Pancreas (tissue), 10 donors: ENCODE data around the gene IFT22. TPM values are rescaled to one million over a fixed set of nuclear protein-coding genes. Genes with fewer than 3 reads are reported as not detected.
"Not testable (repeated sequence)": the region's sequence is repeated elsewhere in the genome, so short reads cannot be mapped to it uniquely, and the experiment has no call there.

Experiments used
- ATAC-seq, 4 donors: fragments of 200-7000 bp; cut with Tn5 transposase; one replicate each; pipeline versions ENCODE4 v1.8.0 to v1.9.1; 2020; ENCODE audit warnings: mild to moderate bottlenecking in 4 of 4, moderate library complexity in 4 of 4
- DNase-seq, 6 donors: peaks; one replicate each; pipeline ENCODE4 v3.0.0-alpha.2; 2020
- FAIRE-seq: peaks from 2 replicates; lab custom pipeline; 2012; peaks lifted over from hg19 to GRCh38; lab: Jason Lieb, UNC
- H3K27ac ChIP-seq, 4 donors: fragments of 200-600 bp; sonication (generic); 1 replicate in 3 of 4; 2 replicates in 1 of 4; pipeline versions ENCODE4 v1.5.0 to v1.8.0; 2020
- H3K27me3 ChIP-seq, 4 donors: fragments of 200-600 bp; one replicate each; pipeline ENCODE4 v1.8.0; 2021
- H3K36me3 ChIP-seq, 3 donors: fragments of 200-600 bp; sonication (generic) in 1 of 3; one replicate each; pipeline versions ENCODE4 v1.5.0 to v1.8.0; 2020 to 2021
- H3K4me1 ChIP-seq, 3 donors: fragments of 200-600 bp; one replicate each; pipeline ENCODE4 v1.8.0; 2021
- H3K4me3 ChIP-seq, 4 donors: fragments of 200-600 bp; sonication (generic) in 2 of 4; one replicate each; pipeline versions ENCODE4 v1.5.0 to v1.8.0; 2020 to 2021
- H3K9me3 ChIP-seq, 4 donors: fragments of 200-600 bp; one replicate each; pipeline ENCODE4 v1.8.0; 2021
- WGBS, 2 donors: extraction: QIAGEN DNeasy Blood & Tissue Kit; methylation state at CpG; one replicate each; pipeline ENCODE4 v1.1.7; 2013; 5-methylcytosine and 5-hydroxymethylcytosine counted together
- intact Hi-C, 3 donors: fragments of 100-400 bp; cut with DNase I; formaldehyde crosslinking; loops; one replicate each; pipeline versions ENCODE4 v1.11.1 to v1.14.2; 2022
- polyA plus RNA-seq, 2 donors: library from polyadenylated mRNA; stranded (reverse); fragments of 200-250 nt; gene quantifications; one replicate each; pipeline ENCODE4 v1.2.3, GENCODE V29; 2013
- total RNA-seq, 6 donors: library from RNA; stranded (reverse); fragmentation: NEBNext Ultra II Directional in 4 of 6; extraction: Animal tissue kit (Norgen Biotek cat#: 25700) in 4 of 6; gene quantifications; one replicate each; pipeline versions ENCODE4 v1.2.1 to v1.2.4, GENCODE V29; 2021 to 2023
- TF ChIP-seq, protein P1 (sequence below), 4 donors: fragments of 200-600 bp; sonication (generic) in 3 of 4; IDR thresholded peaks; one replicate each; pipeline versions ENCODE4 v1.5.0 to v1.8.0; 2021; ENCODE audit warnings: antibody characterized with exemption in 4 of 4
- donor health status: healthy with polysubstance abuse.
- donor health status: DM: no; HTN: no; CAD: no; lungs with moderate emphysema.
- donor health status: DM: no; HTN: no; CAD: no.
- donor health status: control.
- donor health status: control.
- donor health status: Bipolar disorder and iron deficiency.
- donor health status: DM: yes; HTN: yes; CAD: no.
- donor health status: DM: no; HTN: no; CAD: no.
- donor health status: DM: no; HTN: no; CAD: no.
- donor health status: DM: yes; HTN: yes; CAD: no.

The IFT22 gene
- total and polyA plus RNA-seq, 8 donors = 10.4 to 22.9 (median 13.3) TPM

DNA sequence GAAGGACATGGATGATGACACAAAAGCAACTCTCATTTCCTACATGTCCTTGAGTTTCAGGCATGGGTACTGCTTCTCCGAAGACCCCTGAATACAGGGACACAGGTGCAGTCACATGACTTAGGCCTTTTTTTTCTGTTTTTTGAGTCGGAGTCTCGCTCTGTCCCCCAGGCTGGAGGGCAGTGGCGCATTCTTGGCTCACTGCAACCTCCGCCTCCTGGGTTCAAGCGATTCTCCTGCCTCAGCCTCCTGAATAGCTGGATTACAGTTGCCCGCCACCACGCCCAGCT, 26.8 kb downstream of the IFT22 start:
- no peaks in the 10 kb centered on the region for H3K4me1 ChIP-seq
- intact Hi-C loops = no loop called here
- no peak for FAIRE-seq

DNA sequence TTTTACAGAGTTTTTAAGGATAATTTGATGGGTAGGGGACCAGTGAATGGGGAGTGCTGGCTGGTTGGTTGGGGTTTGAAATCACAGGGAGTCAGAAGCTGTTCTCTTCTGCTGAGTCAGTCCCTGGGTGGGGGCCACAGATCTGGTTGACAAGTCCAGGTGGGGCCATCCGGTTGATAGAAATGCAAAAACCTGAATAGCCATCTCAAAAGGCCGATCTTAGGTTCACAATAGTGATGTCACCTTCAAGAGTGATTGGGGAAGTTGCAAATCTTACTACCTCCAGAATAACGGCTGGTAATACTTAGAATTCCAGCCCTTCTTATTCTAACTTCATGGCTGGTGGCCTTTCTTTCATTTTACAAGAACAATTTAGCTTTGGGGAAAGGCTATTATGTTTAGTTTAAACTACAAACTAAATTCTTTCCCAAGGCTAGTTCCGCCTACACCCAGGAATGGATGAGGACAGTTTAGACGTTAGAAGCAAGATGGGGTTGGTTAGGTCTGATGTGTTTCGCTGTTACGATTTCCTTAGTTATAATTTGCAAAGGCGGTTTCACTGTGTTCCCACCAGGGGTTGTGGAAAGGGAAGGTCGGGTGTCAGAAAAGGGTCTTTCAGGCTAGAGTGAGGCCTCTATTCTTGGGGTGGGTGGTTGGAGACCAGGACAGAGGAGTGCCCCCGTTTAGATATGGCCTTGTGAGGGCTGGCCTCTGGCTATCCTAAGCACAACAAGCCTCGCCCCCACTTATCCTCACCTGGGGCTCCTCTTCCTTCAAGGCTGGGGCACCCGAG, 27.4 kb downstream of the IFT22 start:
- TF ChIP-seq, protein P1, sequence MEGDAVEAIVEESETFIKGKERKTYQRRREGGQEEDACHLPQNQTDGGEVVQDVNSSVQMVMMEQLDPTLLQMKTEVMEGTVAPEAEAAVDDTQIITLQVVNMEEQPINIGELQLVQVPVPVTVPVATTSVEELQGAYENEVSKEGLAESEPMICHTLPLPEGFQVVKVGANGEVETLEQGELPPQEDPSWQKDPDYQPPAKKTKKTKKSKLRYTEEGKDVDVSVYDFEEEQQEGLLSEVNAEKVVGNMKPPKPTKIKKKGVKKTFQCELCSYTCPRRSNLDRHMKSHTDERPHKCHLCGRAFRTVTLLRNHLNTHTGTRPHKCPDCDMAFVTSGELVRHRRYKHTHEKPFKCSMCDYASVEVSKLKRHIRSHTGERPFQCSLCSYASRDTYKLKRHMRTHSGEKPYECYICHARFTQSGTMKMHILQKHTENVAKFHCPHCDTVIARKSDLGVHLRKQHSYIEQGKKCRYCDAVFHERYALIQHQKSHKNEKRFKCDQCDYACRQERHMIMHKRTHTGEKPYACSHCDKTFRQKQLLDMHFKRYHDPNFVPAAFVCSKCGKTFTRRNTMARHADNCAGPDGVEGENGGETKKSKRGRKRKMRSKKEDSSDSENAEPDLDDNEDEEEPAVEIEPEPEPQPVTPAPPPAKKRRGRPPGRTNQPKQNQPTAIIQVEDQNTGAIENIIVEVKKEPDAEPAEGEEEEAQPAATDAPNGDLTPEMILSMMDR (IDR thresholded peaks at IDR 0.05) = no peak
- Histone ChIP-seq H3K27ac (no peak overlapping the region), H3K9me3 (no peaks in the 10 kb centered on the region), H3K4me3 (no peak overlapping the region), H3K4me1 (no peaks in the 10 kb centered on the region), H3K36me3 (no peaks in the 10 kb centered on the region), H3K27me3 (peaks cover 0 to 22% (median 0%) of the 10 kb centered on the region in 4 donors)
- ATAC-seq (no peak), DNase-seq (no peak), FAIRE-seq (no peak)
- 56% methylated on average over 12 of the region's 12 CpGs for WGBS, 2 donors
- intact Hi-C loops = no loop called here

More for the DNA sequence above, 26.8 kb downstream of the IFT22 start:
- ATAC-seq (no peak), DNase-seq (no peak)
- Histone ChIP-seq H3K4me3 (no peak overlapping the region), H3K27ac (no peak overlapping the region), H3K9me3 (no peaks in the 10 kb centered on the region), H3K36me3 (no peaks in the 10 kb centered on the region), H3K27me3 (peaks cover 0 to 27% (median 0%) of the 10 kb centered on the region in 4 donors)
- WGBS, 2 donors = 82 to 89% methylated on average over 8 of the region's 8 CpGs
- TF ChIP-seq, protein P1 (IDR thresholded peaks at IDR 0.05) = no peak

DNA sequence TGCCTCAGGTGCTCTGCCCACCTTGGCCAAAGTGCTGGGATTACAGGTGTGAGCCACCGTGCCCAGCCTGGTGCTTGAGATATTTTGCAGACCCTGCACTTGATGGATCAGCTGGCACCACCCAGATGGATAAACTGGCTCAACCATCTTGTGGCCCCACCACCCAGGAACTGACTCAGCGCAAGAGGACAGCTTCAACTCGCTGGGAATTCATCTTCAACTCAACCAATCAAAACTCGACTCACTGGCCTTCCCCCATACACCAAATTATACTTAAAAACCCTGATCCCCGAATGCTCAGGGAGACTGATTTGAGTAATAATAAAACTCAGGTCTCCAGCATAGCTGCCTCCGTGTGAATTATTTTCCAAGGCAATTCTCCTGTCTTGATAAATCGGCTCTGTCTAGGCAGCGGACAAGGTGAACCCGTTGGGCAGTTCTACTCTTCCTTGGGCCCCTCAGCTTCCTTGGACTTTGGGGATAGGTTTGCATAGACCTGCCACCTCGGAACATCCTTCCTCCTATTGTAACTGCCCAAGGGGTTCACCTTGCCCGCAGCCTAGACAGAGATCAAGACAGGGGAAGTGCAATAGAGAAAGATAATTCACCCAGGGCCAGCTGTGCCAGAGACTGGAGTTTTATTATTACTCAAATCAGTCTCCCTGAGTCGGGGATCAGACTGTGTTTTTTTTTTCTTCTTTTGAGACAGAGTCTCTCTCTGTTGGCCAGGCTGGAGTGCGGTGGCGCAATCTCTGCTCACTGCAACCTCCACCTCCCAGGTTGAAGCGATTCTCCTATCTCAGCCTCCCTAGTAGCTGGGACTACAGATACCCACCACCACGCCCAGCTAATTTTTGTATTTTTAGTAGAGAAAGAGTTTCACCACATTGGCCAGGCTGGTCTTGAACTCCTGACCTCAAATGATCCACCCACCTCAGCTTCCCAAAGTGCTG, 28.3 kb downstream of the IFT22 start:
- H3K27ac ChIP-seq, FAIRE-seq, ATAC-seq, H3K9me3 ChIP-seq, H3K4me3 ChIP-seq, H3K4me1 ChIP-seq, intact Hi-C loops, DNase-seq, H3K36me3 ChIP-seq: not testable (repeated sequence)
- 44 to 47% methylated on average over 16 of the region's 16 CpGs for WGBS, 2 donors
- H3K27me3 ChIP-seq = peaks cover 0 to 17% (median 0%) of the 10 kb centered on the region in 4 donors

DNA sequence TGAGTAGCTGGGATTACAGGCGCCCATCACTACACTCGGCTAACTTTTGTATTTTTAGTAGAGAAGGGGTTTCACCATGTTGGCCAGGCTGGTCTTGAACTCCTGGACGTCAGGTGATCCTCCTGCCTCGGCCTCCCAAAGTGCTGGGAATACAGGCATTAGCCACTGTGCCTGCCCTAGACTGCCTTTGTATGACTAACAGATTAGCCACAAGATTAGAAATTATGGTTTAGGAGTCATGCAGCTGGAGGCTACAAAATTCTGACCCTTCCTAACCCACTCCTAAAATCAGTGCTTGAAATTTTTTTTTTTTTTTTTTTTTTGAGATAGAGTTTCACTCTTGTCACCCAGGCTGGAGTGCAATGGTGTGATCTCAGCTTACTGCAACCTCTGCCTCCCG, 29.0 kb downstream of the IFT22 start:
- H3K27ac ChIP-seq, H3K9me3 ChIP-seq, ATAC-seq, H3K4me1 ChIP-seq, H3K36me3 ChIP-seq, FAIRE-seq, intact Hi-C loops, DNase-seq, H3K4me3 ChIP-seq: not testable (repeated sequence)
- peaks cover 0 to 16% (median 0%) of the 10 kb centered on the region in 4 donors for H3K27me3 ChIP-seq
- 41 to 55% methylated on average over 5 of the region's 5 CpGs for WGBS, 2 donors

DNA sequence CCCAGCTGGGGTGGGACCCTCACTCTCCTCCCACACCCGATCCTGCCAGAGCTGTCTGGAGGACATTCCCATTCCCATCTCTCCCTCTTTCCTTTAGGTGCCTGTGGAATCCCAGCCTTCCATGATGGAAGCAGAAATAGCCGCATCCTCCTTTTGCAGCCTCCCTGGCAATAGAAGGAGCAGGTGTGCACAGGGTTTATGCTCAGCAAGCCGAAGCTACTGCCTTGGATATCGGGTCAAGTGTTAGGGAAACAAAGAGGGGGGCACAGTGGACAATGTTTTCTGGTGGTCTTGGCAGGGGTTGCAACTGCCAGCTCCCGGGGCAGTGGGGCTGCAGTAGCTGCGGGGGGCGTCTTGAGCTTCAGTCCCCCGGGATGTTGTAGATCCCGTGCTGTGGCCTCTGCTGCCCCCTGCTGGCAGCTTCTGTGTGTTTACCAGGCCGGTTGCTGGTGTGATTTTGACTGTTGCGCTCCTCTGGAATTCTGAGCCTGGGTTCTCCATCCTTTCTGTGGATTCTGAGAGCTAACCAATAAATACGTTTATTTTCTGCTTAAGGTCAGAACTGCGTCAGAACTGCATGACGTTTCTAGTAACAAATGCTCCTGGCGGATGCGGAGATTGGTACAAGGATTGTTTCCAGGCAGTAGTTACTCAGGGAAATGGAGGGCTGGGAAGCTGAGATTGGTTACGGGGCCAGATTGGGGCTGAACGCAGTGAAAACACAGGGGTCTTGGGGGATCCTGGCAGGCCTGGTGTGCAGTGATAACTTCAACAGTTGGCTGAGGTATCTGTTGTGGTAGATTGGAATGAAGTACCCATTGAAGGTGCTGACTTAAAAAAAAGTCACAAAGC, 31.2 kb downstream of the IFT22 start:
- TF ChIP-seq, protein P1 (IDR thresholded peaks at IDR 0.05) = peak; percentile 66 to 80 (median 70)
- H3K9me3 ChIP-seq, H3K36me3 ChIP-seq, H3K4me1 ChIP-seq, H3K4me3 ChIP-seq, intact Hi-C loops, FAIRE-seq, H3K27ac ChIP-seq, H3K27me3 ChIP-seq: not testable (repeated sequence)
- ATAC-seq (peak; percentile 70 to 87 (median 80)), DNase-seq (peak; percentile 29 to 90 (median 66))
- WGBS, 2 donors = 17 to 21% methylated on average over 15 to 16 of the region's 18 CpGs

DNA sequence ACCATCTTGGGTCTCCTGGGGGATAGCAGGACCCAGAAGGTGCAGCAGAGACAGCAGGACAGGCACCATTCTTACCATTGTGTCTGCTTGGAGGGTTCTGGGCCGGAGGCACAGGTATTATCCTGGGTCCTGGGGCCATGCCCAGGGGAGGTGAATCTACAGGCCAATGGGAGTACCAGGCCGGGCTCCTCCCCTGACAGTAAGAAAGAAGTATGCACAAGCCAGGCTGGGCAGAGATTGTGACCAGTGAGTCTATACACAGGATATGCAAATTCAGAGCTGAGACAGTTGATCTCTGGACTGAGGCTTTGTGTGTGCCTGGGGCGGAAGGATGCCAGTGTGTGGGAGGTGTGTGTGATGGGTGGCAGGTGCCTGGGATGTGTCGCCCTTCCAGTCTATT, 31.9 kb downstream of the IFT22 start:
- 69 to 73% methylated on average over 4 of the region's 4 CpGs for WGBS, 2 donors
- FAIRE-seq, H3K4me1 ChIP-seq, H3K36me3 ChIP-seq, H3K9me3 ChIP-seq, H3K27me3 ChIP-seq, H3K4me3 ChIP-seq, intact Hi-C loops, ATAC-seq, H3K27ac ChIP-seq: not testable (repeated sequence)
- DNase-seq = peak in 1 of 6 donors; percentile 10
